ENCODE data around the gene CCDC88B. TPM values are rescaled to one million over a fixed set of nuclear protein-coding genes. Genes with fewer than 3 reads are reported as not detected.

Gene CCDC88B
- total RNA-seq, 1 donor from 2014 or later, result 7.9 TPM

DNA sequence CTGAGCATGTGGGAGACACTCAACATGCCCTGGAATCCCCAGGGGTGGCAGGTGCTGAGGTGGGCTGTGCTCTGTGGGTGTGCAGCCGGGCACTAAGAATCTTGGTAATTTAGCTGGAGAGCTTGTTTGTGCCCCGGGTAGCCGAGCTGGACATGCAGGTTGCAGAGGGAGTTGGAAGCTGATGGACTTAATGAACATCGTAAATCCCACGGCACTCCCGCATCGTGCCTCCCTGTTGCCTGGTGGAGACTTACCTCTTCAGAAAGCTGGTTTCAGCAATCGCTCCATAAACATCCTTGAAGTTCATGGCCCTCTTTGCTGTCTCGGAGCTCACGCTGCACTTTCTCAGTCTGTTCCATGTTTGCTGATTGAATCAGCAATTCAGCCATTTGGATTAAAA lies 48.9 kb downstream of the CCDC88B start:
- no peaks in the 10 kb centered on the region for H3K4me1 ChIP-seq
- no peak overlapping the region for H3K27ac ChIP-seq
- H3K27me3 ChIP-seq, result no peaks in the 10 kb centered on the region
- H3K4me3 ChIP-seq, result no peak overlapping the region
- TF ChIP-seq POLR2A (IDR thresholded peaks at IDR 0.05) (no peak), POLR2AphosphoS5 (IDR thresholded peaks at IDR 0.05; ENCODE audit: insufficient read depth in 1 of 2, low read depth in 1 of 2) (no peak)
- TF ChIP-seq, protein P1, sequence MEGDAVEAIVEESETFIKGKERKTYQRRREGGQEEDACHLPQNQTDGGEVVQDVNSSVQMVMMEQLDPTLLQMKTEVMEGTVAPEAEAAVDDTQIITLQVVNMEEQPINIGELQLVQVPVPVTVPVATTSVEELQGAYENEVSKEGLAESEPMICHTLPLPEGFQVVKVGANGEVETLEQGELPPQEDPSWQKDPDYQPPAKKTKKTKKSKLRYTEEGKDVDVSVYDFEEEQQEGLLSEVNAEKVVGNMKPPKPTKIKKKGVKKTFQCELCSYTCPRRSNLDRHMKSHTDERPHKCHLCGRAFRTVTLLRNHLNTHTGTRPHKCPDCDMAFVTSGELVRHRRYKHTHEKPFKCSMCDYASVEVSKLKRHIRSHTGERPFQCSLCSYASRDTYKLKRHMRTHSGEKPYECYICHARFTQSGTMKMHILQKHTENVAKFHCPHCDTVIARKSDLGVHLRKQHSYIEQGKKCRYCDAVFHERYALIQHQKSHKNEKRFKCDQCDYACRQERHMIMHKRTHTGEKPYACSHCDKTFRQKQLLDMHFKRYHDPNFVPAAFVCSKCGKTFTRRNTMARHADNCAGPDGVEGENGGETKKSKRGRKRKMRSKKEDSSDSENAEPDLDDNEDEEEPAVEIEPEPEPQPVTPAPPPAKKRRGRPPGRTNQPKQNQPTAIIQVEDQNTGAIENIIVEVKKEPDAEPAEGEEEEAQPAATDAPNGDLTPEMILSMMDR (IDR thresholded peaks at IDR 0.05), result no peak
- H3K36me3 ChIP-seq, result no peaks in the 10 kb centered on the region
- no peaks in the 10 kb centered on the region for H3K9me3 ChIP-seq
- intact Hi-C loops (cut with DNase I), result no loop called here
- no peak for DNase-seq (ENCODE audit: extremely low spot score in 2 of 2)

DNA sequence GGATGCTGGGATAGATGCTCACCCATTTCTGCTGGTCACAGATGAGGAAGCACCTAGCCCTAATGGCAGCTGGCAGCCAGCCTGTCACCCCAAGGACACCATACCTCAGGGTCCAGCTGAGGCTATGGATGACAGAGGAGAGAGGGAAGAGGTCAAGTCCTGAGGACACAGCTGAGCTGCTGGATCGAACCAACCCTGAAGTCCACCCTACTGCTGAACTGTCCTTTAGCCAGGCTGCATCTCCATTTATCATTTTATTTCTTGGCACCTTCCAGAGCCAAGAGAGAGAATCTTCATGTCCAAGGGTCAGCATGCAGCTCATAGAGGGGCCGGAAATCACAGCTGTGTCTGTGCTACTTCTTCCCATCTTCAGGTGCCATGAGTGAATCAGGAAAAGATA lies 49.8 kb downstream of the CCDC88B start:
- no peaks in the 10 kb centered on the region for H3K9me3 ChIP-seq
- no peak for DNase-seq (ENCODE audit: extremely low spot score in 2 of 2)
- H3K27ac ChIP-seq, result no peak overlapping the region
- H3K36me3 ChIP-seq, result no peaks in the 10 kb centered on the region
- no peak overlapping the region for H3K4me3 ChIP-seq
- TF ChIP-seq, protein P1 (IDR thresholded peaks at IDR 0.05), result no peak
- TF ChIP-seq POLR2AphosphoS5 (IDR thresholded peaks at IDR 0.05; ENCODE audit: insufficient read depth in 1 of 2, low read depth in 1 of 2), result no peak
- no peak for TF ChIP-seq POLR2A (IDR thresholded peaks at IDR 0.05)
- no peaks in the 10 kb centered on the region for H3K27me3 ChIP-seq
- intact Hi-C loops (cut with DNase I), result no loop called here
- no peaks in the 10 kb centered on the region for H3K4me1 ChIP-seq

DNA sequence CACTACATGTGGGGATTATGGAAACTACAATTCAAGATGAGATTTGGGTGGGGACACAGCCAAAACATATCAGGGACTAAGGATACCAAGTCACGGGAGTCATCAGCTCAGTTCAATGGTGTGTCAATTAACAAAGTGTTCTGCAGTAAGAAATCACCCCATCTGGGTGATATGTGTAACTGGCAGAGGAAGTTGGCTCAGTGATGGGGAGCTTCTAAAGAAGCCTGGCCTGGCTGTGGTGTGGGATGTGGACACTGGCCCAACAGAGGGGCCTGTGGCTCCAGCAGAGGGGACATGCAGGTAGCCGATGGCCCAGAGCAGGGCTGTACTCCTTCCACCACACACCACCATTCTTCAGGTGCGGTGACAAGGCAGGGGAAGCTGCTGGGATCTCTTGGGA lies 50.6 kb downstream of the CCDC88B start:
- no peak for DNase-seq (ENCODE audit: extremely low spot score in 2 of 2)
- no peaks in the 10 kb centered on the region for H3K27me3 ChIP-seq
- no peak overlapping the region for H3K27ac ChIP-seq
- no peaks in the 10 kb centered on the region for H3K4me1 ChIP-seq
- no peaks in the 10 kb centered on the region for H3K36me3 ChIP-seq
- no peaks in the 10 kb centered on the region for H3K9me3 ChIP-seq
- H3K4me3 ChIP-seq, result no peak overlapping the region
- intact Hi-C loops (cut with DNase I), result no loop called here
- TF ChIP-seq, protein P1 (IDR thresholded peaks at IDR 0.05), result no peak
- TF ChIP-seq POLR2A (IDR thresholded peaks at IDR 0.05) (no peak), POLR2AphosphoS5 (IDR thresholded peaks at IDR 0.05; ENCODE audit: insufficient read depth in 1 of 2, low read depth in 1 of 2) (no peak)

DNA sequence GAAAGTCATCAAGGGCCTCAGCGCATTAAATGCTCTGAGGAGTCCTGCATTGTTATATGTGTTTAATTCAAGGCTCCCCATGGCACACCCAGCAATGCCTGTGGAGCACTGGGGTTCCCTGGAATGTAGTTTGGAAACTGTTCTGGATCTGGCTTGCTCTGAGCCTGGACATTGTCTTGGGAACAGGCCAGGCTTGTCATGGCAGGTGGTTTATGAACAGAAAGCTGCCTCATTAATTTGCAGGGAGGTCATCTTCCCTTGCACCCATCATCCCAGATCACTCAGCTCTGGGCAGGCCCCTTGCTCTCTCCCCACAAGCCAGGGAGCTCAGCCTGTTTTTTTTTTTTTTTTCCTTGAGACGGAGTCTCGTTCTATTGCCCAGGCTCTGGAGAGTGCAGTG lies 51.8 kb downstream of the CCDC88B start:
- DNase-seq (ENCODE audit: extremely low spot score in 2 of 2), result no peak
- H3K9me3 ChIP-seq, result no peaks in the 10 kb centered on the region
- H3K36me3 ChIP-seq, result no peaks in the 10 kb centered on the region
- H3K27me3 ChIP-seq, result no peaks in the 10 kb centered on the region
- no peak overlapping the region for H3K4me3 ChIP-seq
- intact Hi-C loops (cut with DNase I), result no loop called here
- no peaks in the 10 kb centered on the region for H3K4me1 ChIP-seq
- no peak for TF ChIP-seq POLR2A (IDR thresholded peaks at IDR 0.05)
- TF ChIP-seq POLR2AphosphoS5 (IDR thresholded peaks at IDR 0.05; ENCODE audit: insufficient read depth in 1 of 2, low read depth in 1 of 2), result no peak
- TF ChIP-seq, protein P1 (IDR thresholded peaks at IDR 0.05), result no peak
- H3K27ac ChIP-seq, result no peak overlapping the region

DNA sequence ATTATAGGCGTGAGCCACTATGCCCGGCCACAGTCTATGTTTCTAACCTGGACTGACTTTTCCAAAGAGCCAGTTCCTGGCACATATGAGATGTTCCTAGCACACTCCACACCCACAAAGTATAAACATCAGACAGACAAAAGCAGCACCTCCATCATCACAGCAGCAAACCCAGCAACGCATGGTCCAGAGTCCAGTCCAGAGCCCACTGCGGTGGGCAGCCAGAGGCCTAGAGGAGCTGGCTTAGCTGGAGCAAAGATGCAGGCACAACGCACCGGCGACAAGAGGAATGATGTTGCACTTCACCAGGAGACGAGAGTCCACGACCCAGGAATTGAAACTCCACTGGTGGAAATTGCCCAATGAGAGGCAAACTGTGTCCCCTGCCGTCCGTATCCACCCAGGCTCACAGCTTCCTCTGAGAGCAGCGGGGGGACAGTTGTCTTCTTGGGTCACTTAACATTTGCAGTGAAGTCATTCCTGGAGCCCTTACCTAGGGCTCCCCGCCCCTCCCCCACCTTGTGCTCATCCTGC lies 55.6 kb downstream of the CCDC88B start:
- H3K4me1 ChIP-seq, result no peaks in the 10 kb centered on the region
- no peaks in the 10 kb centered on the region for H3K27me3 ChIP-seq
- no peak for TF ChIP-seq POLR2A (IDR thresholded peaks at IDR 0.05)
- TF ChIP-seq, protein P1 (IDR thresholded peaks at IDR 0.05), result no peak
- no peak for TF ChIP-seq POLR2AphosphoS5 (IDR thresholded peaks at IDR 0.05; ENCODE audit: insufficient read depth in 1 of 2, low read depth in 1 of 2)
- no peak for DNase-seq (ENCODE audit: extremely low spot score in 2 of 2)
- intact Hi-C loops (cut with DNase I), result no loop called here
- H3K36me3 ChIP-seq, result no peaks in the 10 kb centered on the region
- H3K9me3 ChIP-seq, result no peaks in the 10 kb centered on the region
- H3K27ac ChIP-seq, result no peak overlapping the region
- no peak overlapping the region for H3K4me3 ChIP-seq
